ENCODE results near the gene PANX2. TPM values are rescaled to one million over a fixed set of nuclear protein-coding genes. Genes with fewer than 3 reads are reported as not detected.

Gene PANX2, protein sequence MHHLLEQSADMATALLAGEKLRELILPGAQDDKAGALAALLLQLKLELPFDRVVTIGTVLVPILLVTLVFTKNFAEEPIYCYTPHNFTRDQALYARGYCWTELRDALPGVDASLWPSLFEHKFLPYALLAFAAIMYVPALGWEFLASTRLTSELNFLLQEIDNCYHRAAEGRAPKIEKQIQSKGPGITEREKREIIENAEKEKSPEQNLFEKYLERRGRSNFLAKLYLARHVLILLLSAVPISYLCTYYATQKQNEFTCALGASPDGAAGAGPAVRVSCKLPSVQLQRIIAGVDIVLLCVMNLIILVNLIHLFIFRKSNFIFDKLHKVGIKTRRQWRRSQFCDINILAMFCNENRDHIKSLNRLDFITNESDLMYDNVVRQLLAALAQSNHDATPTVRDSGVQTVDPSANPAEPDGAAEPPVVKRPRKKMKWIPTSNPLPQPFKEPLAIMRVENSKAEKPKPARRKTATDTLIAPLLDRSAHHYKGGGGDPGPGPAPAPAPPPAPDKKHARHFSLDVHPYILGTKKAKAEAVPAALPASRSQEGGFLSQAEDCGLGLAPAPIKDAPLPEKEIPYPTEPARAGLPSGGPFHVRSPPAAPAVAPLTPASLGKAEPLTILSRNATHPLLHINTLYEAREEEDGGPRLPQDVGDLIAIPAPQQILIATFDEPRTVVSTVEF
- total RNA-seq: under 0.01 and 0.37 TPM in 2 replicates

GRCh38 chr22:50170453-50171318 lies at the start of gene PANX2:
Gene PANX2 (plus strand): TSS chr22:50170731. CDS start chr22:50170731, 0 bp downstream.

GRCh38 chr22:50185375-50186087 lies 15.0 kb downstream of the PANX2 start, which contains the start of gene TRABD:
Gene TRABD (plus strand): TSS chr22:50185913. CDS start chr22:50193061, 7,148 bp downstream.

GRCh38 chr22:50200461-50201190 lies 30.1 kb downstream of the PANX2 start, which contains the start of gene SELENOO:
Gene SELENOO (plus strand): TSS chr22:50201011. CDS start chr22:50201037, 26 bp downstream.

Other genes with a start within 250 kb of the PANX2 start
- 30.5 and 35.4 TPM in 2 replicates for gene PIM3, start 210.0 kb upstream of the PANX2 start, total RNA-seq
- gene IL17REL, start 158.0 kb upstream of the PANX2 start, total RNA-seq: not detected in 2 replicates
- gene TTLL8, start 112.4 kb upstream of the PANX2 start, total RNA-seq: not detected in 2 replicates
- gene MLC1, start 85.3 kb upstream of the PANX2 start, total RNA-seq: not detected in 2 replicates
- 0.37 and 0.59 TPM in 2 replicates for gene MOV10L1, start 80.7 kb upstream of the PANX2 start, total RNA-seq
- 24.3 and 34.2 TPM in 2 replicates for gene TRABD, start 15.2 kb downstream of the PANX2 start, total RNA-seq
- 19.5 and 22.3 TPM in 2 replicates for gene SELENOO, start 30.3 kb downstream of the PANX2 start, total RNA-seq
- gene TUBGCP6, start 74.3 kb downstream of the PANX2 start, total RNA-seq: 27.9 and 28.5 TPM in 2 replicates
- 19.1 and 22.5 TPM in 2 replicates for gene HDAC10, start 80.5 kb downstream of the PANX2 start, total RNA-seq
- 24.3 and 34.8 TPM in 2 replicates for gene MAPK12, start 91.0 kb downstream of the PANX2 start, total RNA-seq
- gene MAPK11, start 99.6 kb downstream of the PANX2 start, total RNA-seq: 2.5 and 4.4 TPM in 2 replicates
- gene PLXNB2, start 136.9 kb downstream of the PANX2 start, total RNA-seq: 81.7 and 93.0 TPM in 2 replicates
- gene DENND6B, start 156.3 kb downstream of the PANX2 start, total RNA-seq: 0.39 and 2.2 TPM in 2 replicates
- gene PPP6R2, start 172.6 kb downstream of the PANX2 start, total RNA-seq: 41.2 and 48.7 TPM in 2 replicates